ENCODE measurements around the gene FSTL3. TPM values are rescaled to one million over a fixed set of nuclear protein-coding genes. Genes with fewer than 3 reads are reported as not detected.

The FSTL3 gene
- total RNA-seq, 2 donors from 2014 or later, result 4.5 to 10.1 TPM

GRCh38 chr19:633068-633785 lies 43.0 kb upstream of the FSTL3 start, which contains the start of gene POLRMT:
Gene POLRMT, minus strand, starts transcription at chr19:633537. Its CDS starts 25 bp downstream, at chr19:633512.
- intact Hi-C loops (cut with DNase I), result no loop called here
- no peaks in the 10 kb centered on the region for H3K27me3 ChIP-seq
- peak within 1 kb of the TSS; percentile 91 to 92 for H3K9ac ChIP-seq (ENCODE audit: low read depth in 2 of 2, low read length in 2 of 2)
- no peaks in the 10 kb centered on the region for H3K9me3 ChIP-seq
- H3K4me1 ChIP-seq, result peaks cover 11% of the 10 kb centered on the region
- no peaks in the 10 kb centered on the region for H3K36me3 ChIP-seq
- peak within 1 kb of the TSS; percentile 76 for H3K27ac ChIP-seq
- peak; percentile 99 for DNase-seq
- TF ChIP-seq CTCF (IDR thresholded peaks at IDR 0.05), result no peak
- peak within 1 kb of the TSS; percentile 98 for H3K4me3 ChIP-seq

GRCh38 chr19:633786-634639 lies 42.2 kb upstream of the FSTL3 start:
- no peaks in the 10 kb centered on the region for H3K9me3 ChIP-seq
- H3K36me3 ChIP-seq, result no peaks in the 10 kb centered on the region
- H3K4me3 ChIP-seq, result peak overlapping the region; percentile 98
- H3K27me3 ChIP-seq, result no peaks in the 10 kb centered on the region
- H3K4me1 ChIP-seq, result peaks cover 11% of the 10 kb centered on the region
- TF ChIP-seq CTCF (IDR thresholded peaks at IDR 0.05), result no peak
- H3K27ac ChIP-seq, result peak overlapping the region; percentile 44
- peak overlapping the region; percentile 69 to 71 for H3K9ac ChIP-seq (ENCODE audit: low read depth in 2 of 2, low read length in 2 of 2)
- DNase-seq, result no peak
- intact Hi-C loops (cut with DNase I), result no loop called here

- no peaks in the 10 kb centered on the region for H3K36me3 ChIP-seq
- H3K27ac ChIP-seq, result no peak overlapping the region
- no peak for DNase-seq
- TF ChIP-seq CTCF (IDR thresholded peaks at IDR 0.05), result no peak
- no peak overlapping the region for H3K9ac ChIP-seq (ENCODE audit: low read depth in 2 of 2, low read length in 2 of 2)
- intact Hi-C loops (cut with DNase I), result no loop called here
- H3K4me3 ChIP-seq, result no peak overlapping the region
- no peaks in the 10 kb centered on the region for H3K27me3 ChIP-seq
- peaks cover 11% of the 10 kb centered on the region for H3K4me1 ChIP-seq
- H3K9me3 ChIP-seq, result no peaks in the 10 kb centered on the region
These were observed 41.1 kb upstream of the FSTL3 start for GRCh38 chr19:634975-635652.

GRCh38 chr19:638906-639252 lies 37.3 kb upstream of the FSTL3 start:
- intact Hi-C loops (cut with DNase I), result no loop called here
- Histone ChIP-seq H3K9me3 (no peaks in the 10 kb centered on the region), H3K27me3 (no peaks in the 10 kb centered on the region), H3K4me1 (no peaks in the 10 kb centered on the region), H3K27ac (no peak overlapping the region), H3K4me3 (peak overlapping the region; percentile 39), H3K9ac (ENCODE audit: low read depth in 2 of 2, low read length in 2 of 2) (no peak overlapping the region), H3K36me3 (no peaks in the 10 kb centered on the region)
- DNase-seq, result no peak
- no peak for TF ChIP-seq CTCF (IDR thresholded peaks at IDR 0.05)
